ENCODE data around the gene FLCN. TPM values are rescaled to one million over a fixed set of nuclear protein-coding genes. Genes with fewer than 3 reads are reported as not detected.
A peak's percentile ranks its signal among the peaks of the same experiment; 100 is the strongest.

The FLCN gene
- total and polyA plus RNA-seq, 3 donors from 2014 or later: 47.9 to 159 (median 129) TPM

DNA sequence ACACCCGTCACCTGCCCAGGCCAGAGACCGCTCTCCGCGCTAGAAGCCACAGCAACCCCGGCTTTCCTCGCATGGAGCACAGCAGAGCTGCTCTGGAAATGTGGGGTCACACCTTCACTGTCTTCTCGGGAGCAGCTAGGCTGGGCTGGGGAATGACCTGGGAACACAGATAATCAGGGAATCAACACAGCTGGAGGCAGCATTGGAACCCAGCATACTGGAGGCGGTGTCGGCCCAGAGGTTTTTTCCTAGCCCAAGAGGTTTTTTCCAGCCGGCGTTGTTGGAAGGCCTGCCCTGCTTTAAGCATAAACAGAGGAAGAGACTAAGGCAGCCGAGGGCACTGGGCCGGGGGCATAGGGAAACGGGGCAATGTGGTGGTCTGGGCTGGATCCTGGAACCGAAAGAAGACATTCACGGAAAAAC is 30.0 kb downstream of the FLCN start:
- no peak for TF ChIP-seq POLR2A (IDR thresholded peaks at IDR 0.05)
- TF ChIP-seq, protein P1, sequence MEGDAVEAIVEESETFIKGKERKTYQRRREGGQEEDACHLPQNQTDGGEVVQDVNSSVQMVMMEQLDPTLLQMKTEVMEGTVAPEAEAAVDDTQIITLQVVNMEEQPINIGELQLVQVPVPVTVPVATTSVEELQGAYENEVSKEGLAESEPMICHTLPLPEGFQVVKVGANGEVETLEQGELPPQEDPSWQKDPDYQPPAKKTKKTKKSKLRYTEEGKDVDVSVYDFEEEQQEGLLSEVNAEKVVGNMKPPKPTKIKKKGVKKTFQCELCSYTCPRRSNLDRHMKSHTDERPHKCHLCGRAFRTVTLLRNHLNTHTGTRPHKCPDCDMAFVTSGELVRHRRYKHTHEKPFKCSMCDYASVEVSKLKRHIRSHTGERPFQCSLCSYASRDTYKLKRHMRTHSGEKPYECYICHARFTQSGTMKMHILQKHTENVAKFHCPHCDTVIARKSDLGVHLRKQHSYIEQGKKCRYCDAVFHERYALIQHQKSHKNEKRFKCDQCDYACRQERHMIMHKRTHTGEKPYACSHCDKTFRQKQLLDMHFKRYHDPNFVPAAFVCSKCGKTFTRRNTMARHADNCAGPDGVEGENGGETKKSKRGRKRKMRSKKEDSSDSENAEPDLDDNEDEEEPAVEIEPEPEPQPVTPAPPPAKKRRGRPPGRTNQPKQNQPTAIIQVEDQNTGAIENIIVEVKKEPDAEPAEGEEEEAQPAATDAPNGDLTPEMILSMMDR (IDR thresholded peaks at IDR 0.05): no peak
- WGBS, 2 donors: 31 to 33% methylated on average over 13 to 16 of the region's 16 CpGs
- Histone ChIP-seq H3K36me3 (ENCODE audit: low read depth, missing control alignments) (no peaks in the 10 kb centered on the region), H3K9me3 (no peaks in the 10 kb centered on the region), H3K27ac (peak overlapping the region; percentile 91 to 95), H3K4me1 (peaks cover 16% of the 10 kb centered on the region), H3K4me3 (peak overlapping the region; percentile 65 to 72), H3K27me3 (no peaks in the 10 kb centered on the region)
- intact Hi-C loops (cut with DNase I; ENCODE audit: low total_unique reads): no loop called here
- no peak for DNase-seq

DNA sequence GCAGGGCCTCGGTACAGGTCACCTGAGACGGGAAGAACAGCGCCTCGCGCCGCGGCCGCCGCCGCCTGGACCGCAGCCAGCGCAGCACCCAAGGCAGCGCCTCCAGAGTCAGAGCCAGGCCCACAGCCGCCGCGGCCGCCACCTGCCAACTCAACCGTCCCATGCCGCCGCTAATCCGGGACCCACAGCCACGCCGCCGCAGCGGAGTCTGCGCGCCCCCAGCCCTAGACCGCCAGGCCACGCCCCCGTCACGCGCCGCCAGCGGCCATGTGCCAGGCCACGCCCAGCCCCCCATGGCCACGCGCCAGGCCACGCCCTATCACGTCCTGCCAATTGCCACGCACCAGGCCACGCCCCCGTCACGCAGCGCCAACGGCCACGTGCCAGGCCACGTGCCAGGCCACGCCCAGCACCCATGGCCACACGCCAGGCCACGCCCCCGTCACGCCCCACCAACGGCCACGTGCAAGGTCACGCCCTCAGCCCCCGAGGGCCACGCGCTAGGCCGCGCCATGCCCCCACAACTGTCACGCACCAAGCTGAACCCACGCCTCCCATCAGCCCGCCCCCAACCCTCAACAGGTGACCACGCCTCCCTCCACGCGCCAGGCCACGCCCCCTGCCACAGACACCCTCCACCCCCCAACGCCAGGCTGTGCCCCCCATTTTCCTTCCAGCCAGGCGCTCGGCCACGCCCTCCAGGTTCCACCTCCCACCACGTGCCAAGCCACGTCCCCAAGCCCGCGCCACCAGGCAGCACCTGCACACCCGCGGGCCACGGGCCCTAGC is 30.6 kb downstream of the FLCN start, which contains the start of gene PLD6:
Gene PLD6, minus strand, starts transcription at position 210 of the 789 bp plus-strand sequence. Its CDS starts 47 bp downstream, at position 163.
- H3K4me3 ChIP-seq: peak within 1 kb of the TSS; percentile 65 to 72
- H3K4me1 ChIP-seq: peaks cover 20% of the 10 kb centered on the region
- no peaks in the 10 kb centered on the region for H3K36me3 ChIP-seq (ENCODE audit: low read depth, missing control alignments)
- no peak for TF ChIP-seq POLR2A (IDR thresholded peaks at IDR 0.05)
- TF ChIP-seq, protein P1 (IDR thresholded peaks at IDR 0.05): no peak
- intact Hi-C loops (cut with DNase I; ENCODE audit: low total_unique reads): no loop called here
- H3K27ac ChIP-seq: peak within 1 kb of the TSS; percentile 91 to 95
- 18 to 41% methylated on average over 8 to 70 of the region's 78 CpGs for WGBS, 2 donors
- peak; percentile 92 for DNase-seq
- H3K27me3 ChIP-seq: no peaks in the 10 kb centered on the region
- no peaks in the 10 kb centered on the region for H3K9me3 ChIP-seq

DNA sequence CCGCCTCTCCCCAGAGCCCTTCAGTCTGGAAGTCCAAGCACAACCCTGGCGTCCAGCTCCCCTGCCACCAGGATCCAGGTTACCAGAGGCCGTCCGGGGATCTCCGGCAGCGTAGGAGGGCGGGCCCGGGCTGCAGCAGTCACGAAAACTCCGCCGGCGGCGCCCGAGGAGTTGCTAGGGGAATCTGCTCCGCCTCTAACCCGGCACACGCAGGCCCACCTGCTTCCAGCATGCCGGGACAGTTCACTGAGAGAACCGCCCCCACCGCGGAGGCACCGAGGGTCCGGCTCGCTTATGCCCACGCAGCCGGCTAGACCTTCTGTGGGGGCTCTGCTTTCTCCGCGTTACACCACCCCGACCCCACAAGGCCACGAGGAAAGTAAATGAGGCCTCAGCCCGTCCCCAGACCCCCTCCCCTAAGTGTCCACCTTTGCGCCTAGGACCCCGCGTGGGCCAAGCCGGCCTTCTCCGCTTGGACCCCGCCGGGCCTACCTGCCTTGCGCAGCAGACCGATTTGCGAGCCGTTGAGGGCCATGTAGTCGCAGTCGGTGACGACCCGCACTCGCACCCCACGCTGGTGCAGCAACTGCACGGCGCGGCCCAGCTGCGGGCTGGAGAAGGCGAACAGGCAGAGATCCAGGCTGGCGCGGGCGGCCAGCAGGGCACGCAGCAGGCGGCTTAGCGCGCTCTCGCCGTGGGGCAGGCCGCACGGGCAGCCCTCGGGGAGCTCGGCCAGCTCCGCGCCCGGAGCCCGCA is 31.4 kb downstream of the FLCN start:
- 11% methylated on average over 58 of the region's 70 CpGs; no CpG with 5 or more reads in 1 of the 2 donors for WGBS, 2 donors
- TF ChIP-seq, protein P1 (IDR thresholded peaks at IDR 0.05): no peak
- TF ChIP-seq POLR2A (IDR thresholded peaks at IDR 0.05): no peak

DNA sequence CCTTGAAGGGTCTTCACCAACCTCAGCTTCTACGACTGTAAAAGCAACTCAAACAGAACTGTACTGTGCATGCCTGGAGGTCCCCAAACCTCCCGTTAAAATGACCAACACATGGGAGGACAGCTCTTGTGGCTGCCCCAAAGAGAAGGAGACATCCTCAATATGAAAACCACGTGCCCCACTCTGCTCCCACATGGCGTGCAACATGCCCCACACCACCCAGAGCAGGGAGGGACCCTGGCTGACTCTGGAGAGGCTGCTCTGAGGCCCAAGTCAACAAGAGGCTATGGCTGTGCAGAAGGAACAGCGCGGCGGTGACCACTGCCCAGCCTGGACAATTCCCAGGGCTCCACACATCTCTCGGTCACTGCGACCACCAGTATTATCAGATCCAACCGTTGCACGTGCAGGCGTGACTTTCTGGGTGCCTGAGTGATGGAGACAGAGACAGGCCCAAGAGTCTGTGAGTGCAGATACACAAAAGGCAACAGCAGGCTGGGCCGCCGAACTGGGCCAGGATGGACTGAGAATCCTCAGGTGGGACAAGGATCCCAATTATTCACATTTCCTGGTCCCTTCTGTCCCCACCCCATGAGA is 32.2 kb downstream of the FLCN start:
- DNase-seq: no peak
- Histone ChIP-seq H3K9me3 (no peaks in the 10 kb centered on the region), H3K36me3 (ENCODE audit: low read depth, missing control alignments) (no peaks in the 10 kb centered on the region), H3K27ac (peak overlapping the region; percentile 91 to 95), H3K4me3 (peak overlapping the region; percentile 65 to 72), H3K27me3 (no peaks in the 10 kb centered on the region), H3K4me1 (peaks cover 32% of the 10 kb centered on the region)
- no peak for TF ChIP-seq POLR2A (IDR thresholded peaks at IDR 0.05)
- TF ChIP-seq, protein P1 (IDR thresholded peaks at IDR 0.05): no peak
- 42 to 43% methylated on average over 9 to 14 of the region's 14 CpGs for WGBS, 2 donors
- intact Hi-C loops (cut with DNase I; ENCODE audit: low total_unique reads): no loop called here

More for the DNA sequence above, 31.4 kb downstream of the FLCN start:
- intact Hi-C loops (cut with DNase I; ENCODE audit: low total_unique reads): no loop called here
- no peaks in the 10 kb centered on the region for H3K27me3 ChIP-seq
- peaks cover 26% of the 10 kb centered on the region for H3K4me1 ChIP-seq
- no peaks in the 10 kb centered on the region for H3K36me3 ChIP-seq (ENCODE audit: low read depth, missing control alignments)
- DNase-seq: peak; percentile 74
- no peaks in the 10 kb centered on the region for H3K9me3 ChIP-seq
- peak overlapping the region; percentile 91 to 95 for H3K27ac ChIP-seq
- peak overlapping the region; percentile 65 to 72 for H3K4me3 ChIP-seq

All from testis (tissue), 3 donors.